ENCODE results near the gene AIFM3. TPM values are rescaled to one million over a fixed set of nuclear protein-coding genes. Genes with fewer than 3 reads are reported as not detected.
"Not testable (repeated sequence)": the region's sequence is repeated elsewhere in the genome, so short reads cannot be mapped to it uniquely, and the experiment has no call there.

Gene AIFM3
- total RNA-seq, 3 donors from 2014 or later = 73.1 to 239 (median 181) TPM

DNA sequence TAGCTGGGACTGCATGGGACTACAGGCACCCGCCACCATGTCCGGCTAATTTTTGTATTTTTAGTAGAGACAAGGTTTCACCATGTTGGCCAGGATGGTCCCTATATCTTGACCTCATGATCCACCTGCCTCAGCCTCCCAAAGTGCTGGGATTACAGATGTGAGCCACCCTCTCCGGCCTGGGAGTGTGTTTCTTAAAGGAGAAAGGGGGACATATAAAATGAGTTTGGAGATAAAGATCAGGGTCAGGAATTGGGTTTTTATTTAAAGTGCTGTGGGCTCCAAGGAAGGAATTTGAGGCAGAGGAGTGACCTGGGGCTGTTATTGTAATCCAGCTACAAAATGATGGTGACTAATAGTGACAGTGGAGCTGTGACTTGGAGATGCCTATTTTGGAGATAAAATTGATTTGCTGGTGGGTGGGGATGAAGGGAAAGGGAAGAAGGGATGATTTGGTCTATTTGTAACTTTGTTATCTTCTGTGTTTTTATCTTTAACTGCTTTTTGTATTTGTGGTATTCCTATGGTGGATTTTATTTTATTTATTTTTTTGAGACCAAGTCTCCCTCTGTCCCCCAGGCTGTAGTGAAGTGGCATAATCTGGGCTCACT lies 44.8 kb upstream of the AIFM3 start:
- no peak for ATAC-seq
- intact Hi-C loops (cut with DNase I, micrococcal nuclease) = no loop called here

DNA sequence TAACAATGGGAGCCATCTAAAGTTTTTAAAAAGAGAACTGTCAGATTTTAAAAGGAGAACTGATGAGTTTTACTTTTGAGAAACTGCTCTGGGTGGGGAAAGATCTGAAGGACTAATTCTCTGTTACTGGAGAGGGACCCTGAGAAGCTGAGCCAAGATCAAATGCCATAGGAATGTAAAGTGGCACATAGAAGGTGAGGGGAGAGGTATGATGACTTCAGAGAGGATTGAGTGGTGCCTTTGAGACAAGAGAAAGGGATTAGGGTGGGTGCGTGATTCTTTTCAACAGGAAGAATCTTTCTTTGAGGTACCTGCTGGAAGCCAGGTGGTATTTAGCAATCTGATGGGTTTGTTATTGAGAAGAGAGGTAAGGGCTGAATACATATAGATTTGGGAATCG lies 40.8 kb upstream of the AIFM3 start:
- no peak for ATAC-seq
- no peaks in the 10 kb centered on the region for H3K36me3 ChIP-seq (ENCODE audit: low read depth)
- no peak for DNase-seq
- intact Hi-C loops (cut with DNase I, micrococcal nuclease) = no loop called here
- H3K9me3 ChIP-seq = no peaks in the 10 kb centered on the region
- TF ChIP-seq, protein P1, sequence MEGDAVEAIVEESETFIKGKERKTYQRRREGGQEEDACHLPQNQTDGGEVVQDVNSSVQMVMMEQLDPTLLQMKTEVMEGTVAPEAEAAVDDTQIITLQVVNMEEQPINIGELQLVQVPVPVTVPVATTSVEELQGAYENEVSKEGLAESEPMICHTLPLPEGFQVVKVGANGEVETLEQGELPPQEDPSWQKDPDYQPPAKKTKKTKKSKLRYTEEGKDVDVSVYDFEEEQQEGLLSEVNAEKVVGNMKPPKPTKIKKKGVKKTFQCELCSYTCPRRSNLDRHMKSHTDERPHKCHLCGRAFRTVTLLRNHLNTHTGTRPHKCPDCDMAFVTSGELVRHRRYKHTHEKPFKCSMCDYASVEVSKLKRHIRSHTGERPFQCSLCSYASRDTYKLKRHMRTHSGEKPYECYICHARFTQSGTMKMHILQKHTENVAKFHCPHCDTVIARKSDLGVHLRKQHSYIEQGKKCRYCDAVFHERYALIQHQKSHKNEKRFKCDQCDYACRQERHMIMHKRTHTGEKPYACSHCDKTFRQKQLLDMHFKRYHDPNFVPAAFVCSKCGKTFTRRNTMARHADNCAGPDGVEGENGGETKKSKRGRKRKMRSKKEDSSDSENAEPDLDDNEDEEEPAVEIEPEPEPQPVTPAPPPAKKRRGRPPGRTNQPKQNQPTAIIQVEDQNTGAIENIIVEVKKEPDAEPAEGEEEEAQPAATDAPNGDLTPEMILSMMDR (IDR thresholded peaks at IDR 0.05) = no peak
- peaks cover 18% of the 10 kb centered on the region for H3K4me1 ChIP-seq (ENCODE audit: low read depth)
- H3K4me3 ChIP-seq = no peak overlapping the region

More for the DNA sequence above, 44.8 kb upstream of the AIFM3 start:
- TF ChIP-seq, protein P1 (IDR thresholded peaks at IDR 0.05) = no peak
- H3K36me3 ChIP-seq (ENCODE audit: low read depth) = no peaks in the 10 kb centered on the region
- peaks cover 28% of the 10 kb centered on the region for H3K4me1 ChIP-seq (ENCODE audit: low read depth)
- no peaks in the 10 kb centered on the region for H3K9me3 ChIP-seq
- no peak overlapping the region for H3K4me3 ChIP-seq
- no peak for DNase-seq

DNA sequence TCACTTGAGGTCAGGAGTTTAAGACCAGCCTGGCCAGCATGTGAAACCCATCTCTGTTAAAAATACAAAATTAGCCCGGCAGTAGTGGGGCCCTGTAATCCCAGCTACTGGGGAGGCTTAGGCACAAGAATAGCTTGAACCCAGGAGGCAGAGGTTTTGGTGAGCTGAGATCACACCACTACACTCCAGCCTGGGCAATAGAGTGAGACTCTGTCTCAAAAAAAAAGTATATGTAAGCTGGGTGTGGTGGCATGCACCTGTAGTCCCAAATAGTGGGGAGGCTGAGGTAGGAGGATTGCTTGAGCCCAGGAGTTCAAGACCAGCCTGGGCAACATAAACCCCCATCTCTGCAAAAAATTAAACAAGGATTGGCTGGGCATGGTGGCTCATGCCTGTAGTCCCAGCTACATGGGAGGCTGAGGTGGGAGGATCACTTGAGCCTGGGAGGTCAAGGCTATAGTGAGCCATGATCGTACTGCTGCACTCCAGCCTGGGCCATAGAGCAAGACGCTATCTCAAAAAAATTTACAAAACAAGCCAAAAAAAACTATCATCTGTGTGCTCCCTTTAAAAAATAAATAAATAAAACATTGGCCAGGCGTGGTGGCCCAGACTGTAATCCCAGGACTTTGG lies 39.0 kb upstream of the AIFM3 start:
- Histone ChIP-seq H3K36me3 (ENCODE audit: low read depth) (no peaks in the 10 kb centered on the region), H3K9me3 (no peaks in the 10 kb centered on the region), H3K4me1 (ENCODE audit: low read depth) (peaks cover 17% of the 10 kb centered on the region), H3K4me3 (no peak overlapping the region)
- DNase-seq (no peak), ATAC-seq (no peak)
- TF ChIP-seq, protein P1 (IDR thresholded peaks at IDR 0.05) = no peak
- intact Hi-C loops (cut with DNase I, micrococcal nuclease) = no loop called here

DNA sequence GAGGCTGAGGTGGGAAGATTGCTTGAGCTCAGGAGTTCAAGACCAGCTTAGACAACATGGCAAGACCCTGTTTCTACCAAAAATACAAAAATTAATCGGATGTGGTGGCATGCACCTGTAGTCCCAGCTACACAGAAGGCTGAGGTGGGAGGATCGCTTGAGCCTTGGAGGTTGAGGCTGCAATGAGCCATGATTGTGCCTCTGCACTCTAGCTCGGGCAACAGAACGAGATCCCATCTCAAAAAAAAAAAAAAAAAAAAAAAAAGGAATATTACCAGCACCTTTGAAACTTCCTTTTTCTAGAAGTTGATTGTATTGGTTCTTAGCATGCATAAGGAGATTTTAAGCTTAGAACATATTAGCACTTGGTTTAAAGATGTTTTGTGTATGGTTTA lies 38.5 kb upstream of the AIFM3 start:
- H3K4me1 ChIP-seq (ENCODE audit: low read depth) = peaks cover 17% of the 10 kb centered on the region
- no peak overlapping the region for H3K4me3 ChIP-seq
- no peaks in the 10 kb centered on the region for H3K9me3 ChIP-seq
- no peak for DNase-seq
- intact Hi-C loops (cut with DNase I, micrococcal nuclease) = no loop called here
- H3K36me3 ChIP-seq (ENCODE audit: low read depth) = no peaks in the 10 kb centered on the region
- ATAC-seq = no peak
- TF ChIP-seq, protein P1 (IDR thresholded peaks at IDR 0.05) = no peak

DNA sequence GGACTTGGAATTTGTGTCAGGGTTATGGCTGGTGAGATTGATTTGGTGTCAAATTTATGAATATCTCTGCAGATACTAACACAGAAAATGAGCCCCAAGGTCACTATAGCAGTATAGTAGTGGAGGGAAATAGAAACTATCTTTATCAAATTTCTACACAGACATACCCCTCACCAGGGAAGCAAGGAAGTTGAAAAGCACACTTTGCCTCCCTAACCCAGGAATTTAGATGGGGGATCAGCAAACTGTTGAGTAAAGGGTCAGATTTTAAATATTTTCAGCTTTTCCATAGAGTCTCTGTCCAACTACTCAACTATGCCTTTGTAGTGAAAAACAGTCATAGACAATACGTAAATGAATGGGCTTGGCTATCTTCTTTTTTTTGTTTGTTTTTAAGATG lies 37.1 kb upstream of the AIFM3 start:
- TF ChIP-seq, protein P1 (IDR thresholded peaks at IDR 0.05) = no peak
- ATAC-seq = no peak
- DNase-seq = no peak
- intact Hi-C loops (cut with DNase I, micrococcal nuclease) = no loop called here
- Histone ChIP-seq H3K4me1 (ENCODE audit: low read depth) (peaks cover 15% of the 10 kb centered on the region), H3K9me3 (no peaks in the 10 kb centered on the region), H3K36me3 (ENCODE audit: low read depth) (peaks cover 7% of the 10 kb centered on the region), H3K4me3 (no peak overlapping the region)

DNA sequence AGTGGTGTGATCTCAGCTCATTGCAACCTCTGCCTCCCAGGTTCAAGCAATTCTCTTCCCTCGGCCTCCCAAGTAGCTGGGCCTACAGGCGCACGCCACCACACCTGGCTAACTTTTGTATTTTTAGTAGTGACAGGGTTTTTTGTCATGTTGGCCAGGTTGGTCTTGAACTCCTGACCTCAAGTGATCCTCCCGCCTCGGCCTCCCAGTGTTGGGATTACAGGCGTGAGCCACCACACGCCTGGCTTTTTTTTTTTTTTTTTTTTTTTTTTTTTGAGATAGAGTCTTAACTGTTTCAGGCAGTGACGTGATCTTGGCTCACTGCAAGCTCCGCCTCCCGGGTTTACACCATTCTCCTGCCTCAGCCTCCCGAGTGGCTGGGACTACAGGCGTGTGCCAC lies 36.6 kb upstream of the AIFM3 start:
- H3K9me3 ChIP-seq; intact Hi-C loops (cut with DNase I, micrococcal nuclease); H3K4me3 ChIP-seq; H3K36me3 ChIP-seq (ENCODE audit: low read depth); ATAC-seq; DNase-seq: not testable (repeated sequence)
- H3K4me1 ChIP-seq (ENCODE audit: low read depth) = peaks cover 13% of the 10 kb centered on the region

Measured in mucosa of descending colon (tissue), 3 donors.